Kidney epithelial cell (primary cell): ENCODE data around the gene SETBP1. TPM values are rescaled to one million over a fixed set of nuclear protein-coding genes. Genes with fewer than 3 reads are reported as not detected.

Experiments
- DNase-seq: peaks from one replicate; pipeline ENCODE4 v3.0.0-alpha.2; 2010; ENCODE audit warnings: low read depth
- H3K27me3 ChIP-seq: 2 replicates; pipeline ENCODE4 v1.6.0; 2011; ENCODE audit warnings: low read length; ENCODE audit not compliant: control insufficient read depth, insufficient read depth
- H3K36me3 ChIP-seq: 2 replicates; pipeline ENCODE4 v1.5.1; 2011; ENCODE audit warnings: low read length; ENCODE audit not compliant: control insufficient read depth, insufficient read depth
- H3K4me3 ChIP-seq: 2 replicates; pipeline ENCODE4 v1.5.1; 2011; ENCODE audit warnings: low read depth, mild to moderate bottlenecking, control low read depth, low read length
- CTCF ChIP-seq: IDR thresholded peaks from 2 replicates; pipeline ENCODE4 v1.5.1; 2011; ENCODE audit warnings: mild to moderate bottlenecking, moderate library complexity, low read length, control low read depth, inconsistent platforms; ENCODE audit not compliant: insufficient read depth, poor library complexity, severe bottlenecking
- total RNA-seq: library from RNA; depleted of rRNA; stranded (reverse); fragments of >200 nt; gene quantifications from 2 replicates; pipeline ENCODE4 v1.2.3, GENCODE V29; 2015

Gene SETBP1
- total RNA-seq, 1 donor from 2014 or later, result 2.9 TPM

GRCh38 chr18:44702594-44702993 is 21.9 kb downstream of the SETBP1 start:
- no peaks in the 10 kb centered on the region for H3K27me3 ChIP-seq
- H3K4me3 ChIP-seq, result no peak overlapping the region
- no peaks in the 10 kb centered on the region for H3K36me3 ChIP-seq
- TF ChIP-seq CTCF, result no peak
- no peak for DNase-seq

GRCh38 chr18:44704135-44704789 is 23.6 kb downstream of the SETBP1 start:
- DNase-seq, result no peak
- no peak for TF ChIP-seq CTCF
- Histone ChIP-seq H3K27me3 (no peaks in the 10 kb centered on the region), H3K4me3 (no peak overlapping the region), H3K36me3 (no peaks in the 10 kb centered on the region)

- TF ChIP-seq CTCF, result no peak
- Histone ChIP-seq H3K36me3 (no peaks in the 10 kb centered on the region), H3K4me3 (no peak overlapping the region), H3K27me3 (no peaks in the 10 kb centered on the region)
- no peak for DNase-seq
Observed at GRCh38 chr18:44705075-44705675, 24.5 kb downstream of the SETBP1 start.

- no peak for TF ChIP-seq CTCF
Observed at GRCh38 chr18:44708451-44709083, 27.9 kb downstream of the SETBP1 start.

GRCh38 chr18:44709307-44710126 is 28.8 kb downstream of the SETBP1 start:
- no peak overlapping the region for H3K4me3 ChIP-seq
- H3K36me3 ChIP-seq, result no peaks in the 10 kb centered on the region
- no peaks in the 10 kb centered on the region for H3K27me3 ChIP-seq
- TF ChIP-seq CTCF, result no peak
- DNase-seq, result no peak

More at GRCh38 chr18:44708451-44709083, 27.9 kb downstream of the SETBP1 start:
- no peak for DNase-seq
- Histone ChIP-seq H3K36me3 (no peaks in the 10 kb centered on the region), H3K4me3 (no peak overlapping the region), H3K27me3 (no peaks in the 10 kb centered on the region)
